Kidney (tissue), 22 donors: ENCODE data around the gene PVR. TPM values are rescaled to one million over a fixed set of nuclear protein-coding genes. Genes with fewer than 3 reads are reported as not detected.

Experiments
- DNase-seq, 5 donors: peaks; one replicate each; pipeline ENCODE4 v3.0.0-alpha.2; 2013 to 2020
- FAIRE-seq: peaks from 2 replicates; lab custom pipeline; 2012; peaks lifted over from hg19 to GRCh38; lab: Jason Lieb, UNC
- H3K27ac ChIP-seq, 2 donors: one replicate each; pipeline ENCODE4 v1.7.0; 2013; ENCODE audit warnings: low read depth in 2 of 2, low read length in 2 of 2, inconsistent platforms in 1 of 2
- H3K27me3 ChIP-seq: one replicate; pipeline ENCODE4 v1.7.1; 2013; ENCODE audit warnings: low read length, inconsistent platforms; ENCODE audit not compliant: control insufficient read depth, insufficient read depth
- H3K36me3 ChIP-seq, 3 donors: one replicate each; pipeline versions ENCODE4 v1.7.0 to v1.7.1; 2013; ENCODE audit warnings: low read length in 3 of 3, control low read depth in 1 of 3, inconsistent platforms in 1 of 3; ENCODE audit not compliant: insufficient read depth in 3 of 3, control insufficient read depth in 2 of 3
- H3K4me1 ChIP-seq, 3 donors: one replicate each; pipeline versions ENCODE4 v1.7.0 to v1.7.1; 2013; ENCODE audit warnings: low read length in 3 of 3, inconsistent platforms in 1 of 3, low read depth in 1 of 3; ENCODE audit not compliant: control insufficient read depth in 2 of 3, insufficient read depth in 2 of 3
- H3K4me3 ChIP-seq, 3 donors: one replicate each; pipeline versions ENCODE4 v1.7.0 to v1.8.1; 2013; ENCODE audit warnings: low read length in 3 of 3, control low read depth in 1 of 3, inconsistent platforms in 1 of 3
- H3K9ac ChIP-seq, 3 donors: one replicate each; pipeline versions ENCODE4 v1.7.0 to v1.7.1; 2013; ENCODE audit warnings: low read length in 3 of 3, control low read depth in 1 of 3, inconsistent platforms in 1 of 3
- H3K9me3 ChIP-seq, 3 donors: one replicate each; pipeline versions ENCODE4 v1.7.0 to v1.7.1; 2013; ENCODE audit warnings: low read length in 3 of 3, control low read depth in 1 of 3, inconsistent platforms in 1 of 3; ENCODE audit not compliant: control insufficient read depth in 2 of 3, insufficient read depth in 1 of 3
- intact Hi-C: fragments of 100-400 bp; cut with DNase I; formaldehyde crosslinking; loops from one replicate; pipeline ENCODE4 v1.11.1; 2022
- long read RNA-seq, 10 donors: library from polyadenylated mRNA in 1 of 10; unstranded in 1 of 10; transcript quantifications; one replicate each; pipeline ENCODE4 v2.0.0 and lab custom pipeline, GENCODE V29; 2021 to 2026
- polyA plus RNA-seq: library from polyadenylated mRNA; stranded (reverse); fragments of 350-450 nt; fragmentation: Illumina TruSeq; extraction: RNeasy Lipid Tissue Mini Kit (QIAGEN cat#74804); gene quantifications from one replicate; pipeline ENCODE4 v1.2.3, GENCODE V29; 2014; ENCODE audit warnings: low read depth, low replicate concordance; ENCODE audit not compliant: insufficient read depth
- total RNA-seq: library from RNA; stranded (reverse); fragmentation: NEBNext Ultra II Directional; extraction: Animal tissue kit (Norgen Biotek cat#: 25700); gene quantifications from one replicate; pipeline ENCODE4 v1.2.1, GENCODE V29; 2021
- TF ChIP-seq, protein P1 (sequence below): IDR thresholded peaks from 3 replicates; pipeline ENCODE4 v1.5.1; 2012; ENCODE audit warnings: mild to moderate bottlenecking, moderate library complexity, borderline replicate concordance; ENCODE audit not compliant: insufficient read depth; ENCODE audit errors: extremely low read depth
- donor health status: control.
- donor health status: control.
- donor health status: control.
- donor health status: control.
- donor health status: control.
- donor health status: DM: yes; HTN: yes; CAD: no.
- donor health status: Normal renal cell carcinoma (clear cell type).

PVR gene, protein sequence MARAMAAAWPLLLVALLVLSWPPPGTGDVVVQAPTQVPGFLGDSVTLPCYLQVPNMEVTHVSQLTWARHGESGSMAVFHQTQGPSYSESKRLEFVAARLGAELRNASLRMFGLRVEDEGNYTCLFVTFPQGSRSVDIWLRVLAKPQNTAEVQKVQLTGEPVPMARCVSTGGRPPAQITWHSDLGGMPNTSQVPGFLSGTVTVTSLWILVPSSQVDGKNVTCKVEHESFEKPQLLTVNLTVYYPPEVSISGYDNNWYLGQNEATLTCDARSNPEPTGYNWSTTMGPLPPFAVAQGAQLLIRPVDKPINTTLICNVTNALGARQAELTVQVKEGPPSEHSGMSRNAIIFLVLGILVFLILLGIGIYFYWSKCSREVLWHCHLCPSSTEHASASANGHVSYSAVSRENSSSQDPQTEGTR
- 36.4 TPM for total RNA-seq
- 20.7 TPM for polyA plus RNA-seq
- long read RNA-seq, donor 1, partial matches to known transcripts: 0 of 5 reads
- long read RNA-seq, donor 1, other reads (novel, unspliced or antisense): 0 of 5 reads
- long read RNA-seq, donor 2, transcript PVR-205 (8 exons, 3,325 nt): major isoform, 6 of 6 reads
- long read RNA-seq, donor 2, partial matches to known transcripts: 0 of 6 reads
- long read RNA-seq, donor 2, other reads (novel, unspliced or antisense): 0 of 6 reads
- long read RNA-seq, donor 3, partial matches to known transcripts: 0 of 2 reads
- long read RNA-seq, donor 3, other reads (novel, unspliced or antisense): 0 of 2 reads
- long read RNA-seq, donor 4, partial matches to known transcripts: 0 of 6 reads
- long read RNA-seq, donor 4, other reads (novel, unspliced or antisense): 0 of 6 reads
- long read RNA-seq, donor 5, partial matches to known transcripts: 0 of 1 reads
- long read RNA-seq, donor 5, other reads (novel, unspliced or antisense): 0 of 1 reads
- long read RNA-seq, donor 6: 0 reads
- long read RNA-seq, donor 7, transcript PVR-203 (8 exons, 3,078 nt): minor isoform, 10 of 35 reads
- long read RNA-seq, donor 7, transcript PVR-205 (8 exons, 3,325 nt): major isoform, 19 of 35 reads
- long read RNA-seq, donor 7, partial matches to known transcripts: 4 of 35 reads
- long read RNA-seq, donor 7, other reads (novel, unspliced or antisense): 1 of 35 reads
- long read RNA-seq, donor 8, partial matches to known transcripts: 0 of 2 reads
- long read RNA-seq, donor 8, other reads (novel, unspliced or antisense): 0 of 2 reads
- long read RNA-seq, donor 9, partial matches to known transcripts: 0 of 2 reads
- long read RNA-seq, donor 9, other reads (novel, unspliced or antisense): 0 of 2 reads
- long read RNA-seq, donor 10, partial matches to known transcripts: 8 of 13 reads
- long read RNA-seq, donor 10, other reads (novel, unspliced or antisense): 0 of 13 reads

GRCh38 chr19:44643605-44644401 is at the start of gene PVR:
PVR (plus strand) TSS chr19:44643910; CDS start chr19:44644097, 187 bp downstream.
- Histone ChIP-seq H3K27ac (peak within 1 kb of the TSS; percentile 69 to 82), H3K36me3 (no peaks in the 10 kb centered on the region), H3K9me3 (no peaks in the 10 kb centered on the region), H3K9ac (peak within 1 kb of the TSS; percentile 55 to 69 (median 59)), H3K4me3 (peak within 1 kb of the TSS; percentile 68 to 78 (median 70)), H3K4me1 (peaks cover 0 to 14% (median 10%) of the 10 kb centered on the region in 3 donors), H3K27me3 (no peaks in the 10 kb centered on the region)
- TF ChIP-seq, protein P1, sequence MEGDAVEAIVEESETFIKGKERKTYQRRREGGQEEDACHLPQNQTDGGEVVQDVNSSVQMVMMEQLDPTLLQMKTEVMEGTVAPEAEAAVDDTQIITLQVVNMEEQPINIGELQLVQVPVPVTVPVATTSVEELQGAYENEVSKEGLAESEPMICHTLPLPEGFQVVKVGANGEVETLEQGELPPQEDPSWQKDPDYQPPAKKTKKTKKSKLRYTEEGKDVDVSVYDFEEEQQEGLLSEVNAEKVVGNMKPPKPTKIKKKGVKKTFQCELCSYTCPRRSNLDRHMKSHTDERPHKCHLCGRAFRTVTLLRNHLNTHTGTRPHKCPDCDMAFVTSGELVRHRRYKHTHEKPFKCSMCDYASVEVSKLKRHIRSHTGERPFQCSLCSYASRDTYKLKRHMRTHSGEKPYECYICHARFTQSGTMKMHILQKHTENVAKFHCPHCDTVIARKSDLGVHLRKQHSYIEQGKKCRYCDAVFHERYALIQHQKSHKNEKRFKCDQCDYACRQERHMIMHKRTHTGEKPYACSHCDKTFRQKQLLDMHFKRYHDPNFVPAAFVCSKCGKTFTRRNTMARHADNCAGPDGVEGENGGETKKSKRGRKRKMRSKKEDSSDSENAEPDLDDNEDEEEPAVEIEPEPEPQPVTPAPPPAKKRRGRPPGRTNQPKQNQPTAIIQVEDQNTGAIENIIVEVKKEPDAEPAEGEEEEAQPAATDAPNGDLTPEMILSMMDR: no peak
- DNase-seq: peak; percentile 78 to 89 (median 84)
- no peak for FAIRE-seq
- intact Hi-C loops: no loop called here

GRCh38 chr19:44596428-44597130 is 47.1 kb upstream of the PVR start:
- DNase-seq (no peak), FAIRE-seq (no peak)
- Histone ChIP-seq H3K4me1 (peaks cover 0 to 3% (median 0%) of the 10 kb centered on the region in 3 donors), H3K36me3 (no peaks in the 10 kb centered on the region), H3K4me3 (no peak overlapping the region), H3K27me3 (no peaks in the 10 kb centered on the region), H3K27ac (no peak overlapping the region), H3K9me3 (no peaks in the 10 kb centered on the region), H3K9ac (no peak overlapping the region)
- intact Hi-C loops: no loop called here
- TF ChIP-seq, protein P1: no peak

DNA sequence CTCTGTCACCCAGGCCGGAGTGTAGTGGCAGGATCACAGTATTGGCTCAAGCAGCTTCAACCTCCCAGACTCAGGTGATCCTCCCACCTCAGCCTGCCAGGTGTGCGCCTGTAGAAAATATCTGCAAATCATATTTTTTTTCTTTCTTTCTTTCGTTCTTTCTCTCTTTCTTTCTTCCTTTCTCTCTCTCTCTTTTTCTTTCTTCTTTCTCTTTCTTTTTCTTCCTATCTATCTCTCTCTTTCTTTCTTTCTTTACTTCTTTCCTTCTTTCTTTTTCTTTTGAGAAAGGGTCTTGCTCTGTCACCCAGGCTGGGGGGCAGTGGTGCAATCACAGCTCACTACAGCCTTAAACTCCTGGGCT is 46.6 kb upstream of the PVR start:
- no peak for DNase-seq
- no peaks in the 10 kb centered on the region for H3K36me3 ChIP-seq
- H3K27ac ChIP-seq: no peak overlapping the region
- no peak for FAIRE-seq
- no peaks in the 10 kb centered on the region for H3K9me3 ChIP-seq
- H3K4me3 ChIP-seq: no peak overlapping the region
- no peaks in the 10 kb centered on the region for H3K27me3 ChIP-seq
- intact Hi-C loops: no loop called here
- peaks cover 0 to 3% (median 0%) of the 10 kb centered on the region in 3 donors for H3K4me1 ChIP-seq
- TF ChIP-seq, protein P1: no peak
- no peak overlapping the region for H3K9ac ChIP-seq
